HepG2 (cell line): ENCODE data around the gene TAS2R39. TPM values are rescaled to one million over a fixed set of nuclear protein-coding genes. Genes with fewer than 3 reads are reported as not detected.

Experiments used
- ATAC-seq: fragments of 200-7000 bp; cut with Tn5 transposase; 3 replicates; pipeline ENCODE4 v1.9.1; 2020; ENCODE audit warnings: mild to moderate bottlenecking, moderate library complexity
- BruUV-seq: library from RNA; stranded (reverse); fragments of 400-500 nt; replicated peaks from 2 replicates; lab custom pipeline; 2021; lab: Mats Ljungman, UMichigan
- CTCF ChIA-PET: fragments of 300-600 bp; formaldehyde crosslinking; extraction: SDS; loops from one replicate; lab custom pipeline; 2021; ENCODE audit warnings: low total read pairs, inconsistent platforms, low intra/inter-chr PET ratio; lab: Yijun Ruan, JAX
- POLR2A ChIA-PET: fragments of 350-600 bp; sonication (Branson Sonifier 250); formaldehyde crosslinking; loops from one replicate; lab custom pipeline; 2020; ENCODE audit warnings: antibody characterized with exemption, inconsistent platforms; lab: Yijun Ruan, JAX
- DNase-seq: peaks from one replicate; pipeline ENCODE4 v3.0.0-alpha.2; 2015; ENCODE audit warnings: low spot score
- FAIRE-seq: peaks from 3 replicates; lab custom pipeline; 2011; peaks lifted over from hg19 to GRCh38; lab: Jason Lieb, UNC
- H2AFZ ChIP-seq: one replicate; pipeline ENCODE4 v1.6.1; 2011; ENCODE audit warnings: low read length, inconsistent platforms
- H3K27ac ChIP-seq: fragments of 300-600 bp; 3 replicates; pipeline ENCODE4 v1.8.0; 2011; ENCODE audit warnings: mixed run types, mild to moderate bottlenecking, mixed read lengths, low read length, inconsistent platforms; ENCODE audit not compliant: insufficient read depth; ENCODE audit errors: extremely low read length
- H3K27me3 ChIP-seq, 2 experiments: fragments of 200-600 bp in 1 of 2; 2 replicates in 1 of 2; 3 replicates in 1 of 2; pipeline versions ENCODE4 v1.6.0 to v1.8.0; 2011; ENCODE audit warnings: low read length in 2 of 2, mild to moderate bottlenecking in 2 of 2, moderate library complexity in 2 of 2, inconsistent platforms in 1 of 2; ENCODE audit not compliant: insufficient read depth in 2 of 2, control insufficient read depth in 1 of 2
- H3K36me3 ChIP-seq, 2 experiments: fragments of 200-600 bp in 1 of 2; replicated peaks in 1 of 2; 2 replicates in 1 of 2; 3 replicates in 1 of 2; pipeline versions ENCODE4 v1.5.1 to v1.8.0; 2011; ENCODE audit warnings: low read length in 2 of 2, inconsistent platforms in 1 of 2; ENCODE audit not compliant: insufficient read depth in 2 of 2, control insufficient read depth in 1 of 2
- H3K4me1 ChIP-seq: 2 replicates; pipeline ENCODE4 v1.5.1; 2012; ENCODE audit warnings: low read length, inconsistent platforms; ENCODE audit not compliant: insufficient read depth
- H3K4me2 ChIP-seq: 2 replicates; pipeline ENCODE4 v1.6.0; 2011; ENCODE audit warnings: low read depth, low read length, inconsistent platforms
- H3K4me3 ChIP-seq, 3 experiments: fragments of 200-600 bp in 1 of 3; sonication (generic), shearing (Covaris generic) in 1 of 3; replicated peaks in 1 of 3; 2 replicates each; pipeline ENCODE4 v1.5.1; 2011 to 2016; ENCODE audit warnings: low read length in 3 of 3, inconsistent platforms in 2 of 3, low read depth in 2 of 3, mild to moderate bottlenecking in 2 of 3, control low read depth in 1 of 3, mixed read lengths in 1 of 3; ENCODE audit not compliant: insufficient read depth in 1 of 3
- H3K79me2 ChIP-seq: one replicate; pipeline ENCODE4 v1.6.1; 2011; ENCODE audit warnings: low read length, inconsistent platforms; ENCODE audit not compliant: insufficient read depth
- H3K9ac ChIP-seq: 2 replicates; pipeline ENCODE4 v1.6.0; 2011; ENCODE audit warnings: mild to moderate bottlenecking, low read depth, low read length, inconsistent platforms; ENCODE audit not compliant: insufficient read depth
- H3K9me3 ChIP-seq: 2 replicates; pipeline ENCODE4 v1.5.1; 2012; ENCODE audit warnings: mild to moderate bottlenecking, low read length
- H4K20me1 ChIP-seq: 2 replicates; pipeline ENCODE4 v1.6.0; 2011; ENCODE audit warnings: inconsistent platforms, mild to moderate bottlenecking, low read length, moderate library complexity; ENCODE audit not compliant: insufficient read depth
- E2F5 ChIP-seq: sonication (generic); formaldehyde crosslinking; conservative IDR thresholded peaks from 2 replicates; pipeline ENCODE4 v1.4.0; 2020; ENCODE audit warnings: missing genetic modification reagents
- ELF3 ChIP-seq: IDR thresholded peaks from 2 replicates; pipeline ENCODE4 v1.6.1; 2016; ENCODE audit warnings: missing genetic modification reagents, missing compliant biosample characterization
- KIAA2018 ChIP-seq: sonication (generic); formaldehyde crosslinking; IDR thresholded peaks from 2 replicates; pipeline ENCODE4 v1.5.0; 2020; ENCODE audit warnings: mild to moderate bottlenecking, missing genetic modification reagents, borderline replicate concordance
- NFAT5 ChIP-seq: sonication (generic); formaldehyde crosslinking; IDR thresholded peaks from 2 replicates; pipeline ENCODE4 v1.4.0; 2020; ENCODE audit warnings: missing genetic modification reagents
- SALL1 ChIP-seq: sonication (generic); formaldehyde crosslinking; IDR thresholded peaks from 2 replicates; pipeline ENCODE4 v1.8.0; 2022; ENCODE audit warnings: mild to moderate bottlenecking, missing genetic modification reagents
- ZBTB1 ChIP-seq: sonication (generic); formaldehyde crosslinking; IDR thresholded peaks from 2 replicates; pipeline ENCODE4 v1.4.0; 2020; ENCODE audit warnings: missing genetic modification reagents, borderline replicate concordance
- ZFX ChIP-seq: sonication (generic); formaldehyde crosslinking; IDR thresholded peaks from 2 replicates; pipeline ENCODE4 v1.4.0; 2020; ENCODE audit warnings: mild to moderate bottlenecking, low read depth, missing genetic modification reagents, moderate library complexity
- ZNF615 ChIP-seq: sonication (generic); formaldehyde crosslinking; IDR thresholded peaks from 2 replicates; pipeline ENCODE4 v1.5.0; 2020; ENCODE audit warnings: mild to moderate bottlenecking, missing genetic modification reagents, borderline replicate concordance
- WGBS: methylation state at CpG from one replicate; pipeline ENCODE4 v1.1.6; 2017; ENCODE audit warnings: low lambda C conversion rate; 5-methylcytosine and 5-hydroxymethylcytosine counted together
- in situ Hi-C: cut with HindIII; loops from 2 replicates; pipeline ENCODE4 v1.10.0; 2017; ENCODE audit warnings: low pct_unique_long_range_greater_than_20kb; ENCODE audit not compliant: extremely low pct_ligation_motif_present
- intact Hi-C: fragments of 100-400 bp; cut with micrococcal nuclease; formaldehyde crosslinking; loops from one replicate; pipeline ENCODE4 v1.10.0; 2022; ENCODE audit not compliant: unreplicated experiment
- polyA plus RNA-seq, 8 experiments: library from polyadenylated mRNA; depleted of rRNA in 3 of 8; stranded (reverse) in 7 of 8; unstranded in 1 of 8; fragments of >200 nt; fragmentation: Illumina TruSeq in 4 of 8; extraction: Trizol in 4 of 8; gene quantifications; 2 replicates each; pipeline versions ENCODE4 v1.2.1 to v1.2.3, GENCODE V29; 2011 to 2016; ENCODE audit warnings: low read depth in 4 of 8, missing spikeins in 1 of 8, mixed read lengths in 1 of 8; ENCODE audit not compliant: insufficient read depth in 1 of 8
- total RNA-seq, 5 experiments: library from RNA; depleted of rRNA; stranded (reverse); fragments of >200 nt; fragmentation: Illumina TruSeq; extraction: Trizol; gene quantifications; 2 replicates each; pipeline ENCODE4 v1.2.3, GENCODE V29; 2016; ENCODE audit warnings: low read depth in 1 of 5

TAS2R39 gene
- total and polyA plus RNA-seq, 2 of the 13 experiments (the other 11 are each of a cell fraction or from before 2014, with no cell fraction given) = not detected

- TF ChIP-seq KIAA2018 (CRISPR knock-in tag) (no peak), E2F5 (CRISPR knock-in tag) (no peak), ZBTB1 (CRISPR knock-in tag) (no peak), ZNF615 (CRISPR knock-in tag) (no peak), ZFX (CRISPR knock-in tag) (no peak), SALL1 (CRISPR knock-in tag) (no peak), ELF3 (CRISPR knock-in tag) (no peak), NFAT5 (no peak)
- TF ChIP-seq, all 625 proteins: peak for 0
- no peaks in the 10 kb centered on the region for H3K4me1 ChIP-seq
- H3K4me3 ChIP-seq = no peak overlapping the region
- no peaks in the 10 kb centered on the region for H3K9me3 ChIP-seq
- DNase-seq = no peak
- ChIA-PET CTCF (no interaction called here), POLR2A (no interaction called here)
- no peak overlapping the region for H2AFZ ChIP-seq
- no peaks in the 10 kb centered on the region for H3K36me3 ChIP-seq
- intact Hi-C loops (no loop called here), in situ Hi-C loops (no loop called here)
- 1% methylated on average over 2 of the region's 2 CpGs for WGBS
- FAIRE-seq = no peak
- no peaks in the 10 kb centered on the region for H4K20me1 ChIP-seq
- H3K27me3 ChIP-seq = no peaks in the 10 kb centered on the region
- H3K79me2 ChIP-seq = no peaks in the 10 kb centered on the region
- no peak for ATAC-seq
- no TSS peak for BruUV-seq
- no peak overlapping the region for H3K9ac ChIP-seq
- H3K4me2 ChIP-seq = no peak overlapping the region
- H3K27ac ChIP-seq = no peak overlapping the region
Observed at GRCh38 chr7:143193880-143194279, 10.7 kb downstream of the TAS2R39 start.
